Liver (tissue), 9 donors: ENCODE results near the gene SPATA13. TPM values are rescaled to one million over a fixed set of nuclear protein-coding genes. Genes with fewer than 3 reads are reported as not detected.

Experiments
- DNase-seq: peaks from one replicate; pipeline ENCODE4 v3.0.0-alpha.2; 2017; ENCODE audit warnings: low spot score
- H3K27ac ChIP-seq, 2 donors: one replicate each; pipeline ENCODE4 v1.7.0; 2013; ENCODE audit warnings: inconsistent platforms in 2 of 2, low read length in 2 of 2, control low read depth in 1 of 2, low read depth in 1 of 2, mild to moderate bottlenecking in 1 of 2
- H3K27me3 ChIP-seq, 4 donors: one replicate each; pipeline versions ENCODE4 v1.6.1 to v1.7.0; 2013; ENCODE audit warnings: low read length in 3 of 4, inconsistent platforms in 1 of 4, mild to moderate bottlenecking in 1 of 4, moderate library complexity in 1 of 4; ENCODE audit not compliant: control insufficient read depth in 4 of 4, insufficient read depth in 4 of 4
- H3K36me3 ChIP-seq, 4 donors: one replicate each; pipeline versions ENCODE4 v1.6.1 to v1.7.0; 2013; ENCODE audit warnings: low read length in 3 of 4, mild to moderate bottlenecking in 3 of 4, low read depth in 1 of 4, moderate library complexity in 1 of 4; ENCODE audit not compliant: control insufficient read depth in 4 of 4, insufficient read depth in 3 of 4
- H3K4me1 ChIP-seq, 4 donors: one replicate each; pipeline versions ENCODE4 v1.6.1 to v1.7.0; 2013; ENCODE audit warnings: low read length in 3 of 4, mild to moderate bottlenecking in 3 of 4, moderate library complexity in 1 of 4; ENCODE audit not compliant: control insufficient read depth in 4 of 4, insufficient read depth in 4 of 4
- H3K4me3 ChIP-seq, 3 donors: one replicate each; pipeline versions ENCODE4 v1.6.1 to v1.7.0; 2013; ENCODE audit warnings: low read length in 3 of 3, control low read depth in 1 of 3, low read depth in 1 of 3, mild to moderate bottlenecking in 1 of 3
- H3K9ac ChIP-seq, 2 donors: one replicate each; pipeline ENCODE4 v1.7.0; 2013; ENCODE audit warnings: low read length in 2 of 2, mild to moderate bottlenecking in 2 of 2, moderate library complexity in 2 of 2, control low read depth in 1 of 2, low read depth in 1 of 2
- H3K9me3 ChIP-seq, 4 donors: one replicate each; pipeline versions ENCODE4 v1.6.1 to v1.7.0; 2013; ENCODE audit warnings: low read length in 3 of 4; ENCODE audit not compliant: control insufficient read depth in 4 of 4
- ATF3 ChIP-seq: IDR thresholded peaks from 2 replicates; pipeline ENCODE4 v1.6.1; 2016; ENCODE audit warnings: antibody characterized with exemption
- CTCF ChIP-seq: fragments of 150-350 bp; IDR thresholded peaks from 2 replicates; pipeline ENCODE4 v1.5.1; 2017; ENCODE audit warnings: improper control_type of control experiment, low read depth, low read length; ENCODE audit not compliant: missing input control
- EGR1 ChIP-seq, 2 donors: IDR thresholded peaks; 2 replicates each; pipeline ENCODE4 v1.6.1; 2016 to 2018; ENCODE audit warnings: antibody characterized with exemption in 2 of 2, low read depth in 2 of 2
- FOXA1 ChIP-seq: IDR thresholded peaks from 2 replicates; pipeline ENCODE4 v1.6.1; 2016; ENCODE audit warnings: antibody characterized with exemption
- FOXA2 ChIP-seq: IDR thresholded peaks from 2 replicates; pipeline ENCODE4 v1.6.1; 2016; ENCODE audit warnings: antibody characterized with exemption
- GABPA ChIP-seq, 2 donors: IDR thresholded peaks in 1 of 2; conservative IDR thresholded peaks in 1 of 2; 2 replicates each; pipeline ENCODE4 v1.6.1; 2016; ENCODE audit warnings: antibody characterized with exemption in 2 of 2, mild to moderate bottlenecking in 1 of 2, moderate library complexity in 1 of 2
- HNF4A ChIP-seq, 2 donors: conservative IDR thresholded peaks; 2 replicates each; pipeline ENCODE4 v1.6.1; 2016; ENCODE audit warnings: antibody characterized with exemption in 2 of 2, mild to moderate bottlenecking in 2 of 2
- HNF4G ChIP-seq: IDR thresholded peaks from 2 replicates; pipeline ENCODE4 v1.6.1; 2016; ENCODE audit warnings: antibody characterized with exemption
- JUND ChIP-seq, 2 donors: IDR thresholded peaks; 2 replicates each; pipeline ENCODE4 v1.6.1; 2016; ENCODE audit warnings: antibody characterized with exemption in 2 of 2
- MAX ChIP-seq: IDR thresholded peaks from 2 replicates; pipeline ENCODE4 v1.6.1; 2016; ENCODE audit warnings: antibody characterized with exemption
- RAD21 ChIP-seq, 2 donors: IDR thresholded peaks; 2 replicates each; pipeline ENCODE4 v1.6.1; 2016; ENCODE audit warnings: antibody characterized with exemption in 2 of 2, mild to moderate bottlenecking in 2 of 2
- REST ChIP-seq: IDR thresholded peaks from 2 replicates; pipeline ENCODE4 v1.6.1; 2016; ENCODE audit warnings: antibody characterized with exemption, mild to moderate bottlenecking
- RXRA ChIP-seq, 2 donors: IDR thresholded peaks; 2 replicates each; pipeline ENCODE4 v1.6.1; 2017 to 2018; ENCODE audit warnings: antibody characterized with exemption in 2 of 2, mild to moderate bottlenecking in 1 of 2
- SP1 ChIP-seq: IDR thresholded peaks from 2 replicates; pipeline ENCODE4 v1.6.1; 2018; ENCODE audit warnings: antibody characterized with exemption, mild to moderate bottlenecking
- TAF1 ChIP-seq: conservative IDR thresholded peaks from 2 replicates; pipeline ENCODE4 v1.6.1; 2016; ENCODE audit warnings: antibody characterized with exemption, mild to moderate bottlenecking
- YY1 ChIP-seq: IDR thresholded peaks from 2 replicates; pipeline ENCODE4 v1.6.1; 2016; ENCODE audit warnings: antibody characterized with exemption, mild to moderate bottlenecking
- ZBTB33 ChIP-seq: IDR thresholded peaks from 2 replicates; pipeline ENCODE4 v1.6.1; 2016; ENCODE audit warnings: antibody characterized with exemption
- WGBS: extraction: QIAGEN DNeasy Blood & Tissue Kit; methylation state at CpG from one replicate; pipeline ENCODE4 v1.1.7; 2013; 5-methylcytosine and 5-hydroxymethylcytosine counted together
- polyA plus RNA-seq, 2 donors: library from polyadenylated mRNA; stranded (reverse) in 1 of 2; unstranded in 1 of 2; fragments of 200-250 nt in 1 of 2; fragments of >200 nt in 1 of 2; fragmentation: Nextera tagmentation in 1 of 2; extraction: Ambion mirVana in 1 of 2; gene quantifications; one replicate each; pipeline versions ENCODE4 v1.2.1 to v1.2.3, GENCODE V29; 2013 to 2015
- total RNA-seq, 2 donors: library from RNA; depleted of rRNA; stranded (reverse); fragments of >200 nt; gene quantifications; one replicate each; pipeline ENCODE4 v1.2.3, GENCODE V29; 2014
- donor health status: healthy.
- donor health status: healthy.
- donor health status: healthy.
- donor health status: healthy.
- donor health status: healthy.

SPATA13 gene
- total and polyA plus RNA-seq, 4 donors, result 10.0 to 57.6 (median 20.4) TPM

GRCh38 chr13:24273926-24274325 lies 113.4 kb downstream of the SPATA13 start:
- H3K9me3 ChIP-seq, result no peaks in the 10 kb centered on the region
- H3K4me3 ChIP-seq, result no peak overlapping the region
- H3K27ac ChIP-seq, result peak overlapping the region in 1 of 2 donors; percentile 36
- no peak for DNase-seq
- no peak overlapping the region for H3K9ac ChIP-seq
- peaks cover 0 to 2% (median 0%) of the 10 kb centered on the region in 4 donors for H3K36me3 ChIP-seq
- peaks cover 13 to 30% (median 22%) of the 10 kb centered on the region in 4 donors for H3K4me1 ChIP-seq
- 95% methylated on average over 7 of the region's 7 CpGs for WGBS
- no peaks in the 10 kb centered on the region for H3K27me3 ChIP-seq
- no peak for TF ChIP-seq FOXA1
- no peak for TF ChIP-seq RAD21 (IDR thresholded peaks at IDR 0.05)
- TF ChIP-seq ATF3, result no peak
- TF ChIP-seq EGR1 (IDR thresholded peaks at IDR 0.05; ENCODE audit: low read depth in 2 of 2), result no peak
- TF ChIP-seq RXRA (IDR thresholded peaks at IDR 0.05), result no peak
- TF ChIP-seq HNF4G, result no peak
- TF ChIP-seq FOXA2, result no peak
- no peak for TF ChIP-seq YY1
- no peak for TF ChIP-seq CTCF
- TF ChIP-seq ZBTB33, result no peak
- TF ChIP-seq TAF1, result no peak
- TF ChIP-seq HNF4A (conservative IDR thresholded peaks at IDR 0.05), result no peak

- WGBS, result 63% methylated on average over 6 of the region's 6 CpGs
- no peak overlapping the region for H3K9ac ChIP-seq
- H3K27me3 ChIP-seq, result no peaks in the 10 kb centered on the region
- H3K27ac ChIP-seq, result peak overlapping the region in 1 of 2 donors; percentile 36
- H3K4me1 ChIP-seq, result peaks cover 13 to 26% (median 18%) of the 10 kb centered on the region in 4 donors
- H3K4me3 ChIP-seq, result no peak overlapping the region
- TF ChIP-seq MAX (no peak), HNF4A (conservative IDR thresholded peaks at IDR 0.05) (no peak), SP1 (no peak), GABPA (IDR thresholded peaks at IDR 0.05 in 1 of 2, conservative IDR thresholded peaks at IDR 0.05 in 1 of 2) (no peak), FOXA2 (no peak)
- peaks cover 0 to 2% (median 0%) of the 10 kb centered on the region in 4 donors for H3K36me3 ChIP-seq
- H3K9me3 ChIP-seq, result no peaks in the 10 kb centered on the region
- DNase-seq, result no peak
These were observed 114.0 kb downstream of the SPATA13 start for GRCh38 chr13:24274452-24275021.

GRCh38 chr13:24275041-24275440 lies 114.5 kb downstream of the SPATA13 start:
- Histone ChIP-seq H3K9ac (no peak overlapping the region), H3K27ac (no peak overlapping the region), H3K4me1 (peaks cover 13 to 22% (median 17%) of the 10 kb centered on the region in 4 donors), H3K9me3 (no peaks in the 10 kb centered on the region), H3K36me3 (peaks cover 0 to 2% (median 0%) of the 10 kb centered on the region in 4 donors), H3K4me3 (no peak overlapping the region), H3K27me3 (no peaks in the 10 kb centered on the region)
- no peak for DNase-seq
- no peak for TF ChIP-seq ATF3
- no peak for TF ChIP-seq HNF4G
- TF ChIP-seq CTCF, result no peak
- no peak for TF ChIP-seq FOXA1
- no peak for TF ChIP-seq TAF1
- no peak for TF ChIP-seq RAD21 (IDR thresholded peaks at IDR 0.05)
- no peak for TF ChIP-seq REST
- no peak for TF ChIP-seq JUND (IDR thresholded peaks at IDR 0.05)
